ENCODE measurements around the gene KRTAP17-1. TPM values are rescaled to one million over a fixed set of nuclear protein-coding genes. Genes with fewer than 3 reads are reported as not detected.
A peak's percentile ranks its signal among the peaks of the same experiment; 100 is the strongest.
"Not testable (repeated sequence)": the region's sequence is repeated elsewhere in the genome, so short reads cannot be mapped to it uniquely, and the experiment has no call there.

The KRTAP17-1 gene
- total RNA-seq: not detected

GRCh38 chr17:41315204-41315794, at the start of gene KRTAP17-1:
KRTAP17-1 (minus strand) TSS chr17:41315710; CDS start chr17:41315650, 60 bp downstream.
- H3K27ac Mint-ChIP-seq: no peak within 1 kb of the TSS
- H3K9me3 Mint-ChIP-seq: peaks cover 8 to 11% of the 10 kb centered on the region in 2 donors
- ATAC-seq (no peak), DNase-seq (ENCODE audit: low spot score in 2 of 2) (no peak)
- H3K36me3 Mint-ChIP-seq: peaks cover 8 to 14% of the 10 kb centered on the region in 2 donors

GRCh38 chr17:41363881-41364280, 48.4 kb upstream of the KRTAP17-1 start:
- Mint-ChIP-seq H3K36me3 (no peaks in the 10 kb centered on the region), H3K9me3 (peaks cover 0 to 4% of the 10 kb centered on the region in 2 donors), H3K27ac (no peak overlapping the region)
- no peak for ATAC-seq
- no peak for DNase-seq (ENCODE audit: low spot score in 2 of 2)

GRCh38 chr17:41360296-41360995, 44.9 kb upstream of the KRTAP17-1 start:
- H3K36me3 Mint-ChIP-seq: no peaks in the 10 kb centered on the region
- H3K9me3 Mint-ChIP-seq: peaks cover 0 to 4% of the 10 kb centered on the region in 2 donors
- DNase-seq (ENCODE audit: low spot score in 2 of 2) (no peak), ATAC-seq (no peak)
- H3K27ac Mint-ChIP-seq: no peak overlapping the region

- no peak overlapping the region for H3K27ac Mint-ChIP-seq
- no peak for ATAC-seq
- H3K36me3 Mint-ChIP-seq: no peaks in the 10 kb centered on the region
- DNase-seq (ENCODE audit: low spot score in 2 of 2): no peak
- H3K9me3 Mint-ChIP-seq: peaks cover 0 to 4% of the 10 kb centered on the region in 2 donors
Measured at GRCh38 chr17:41354536-41354935, 39.0 kb upstream of the KRTAP17-1 start.

GRCh38 chr17:41352597-41353366, 37.3 kb upstream of the KRTAP17-1 start:
- DNase-seq (ENCODE audit: low spot score in 2 of 2) (no peak), ATAC-seq (no peak)
- Mint-ChIP-seq H3K27ac (no peak overlapping the region), H3K9me3 (peaks cover 0 to 4% of the 10 kb centered on the region in 2 donors), H3K36me3 (no peaks in the 10 kb centered on the region)

- Mint-ChIP-seq H3K9me3 (peaks cover 0 to 4% of the 10 kb centered on the region in 2 donors), H3K36me3 (no peaks in the 10 kb centered on the region), H3K27ac (no peak overlapping the region)
- ATAC-seq (no peak), DNase-seq (ENCODE audit: low spot score in 2 of 2) (no peak)
Measured at GRCh38 chr17:41351177-41351576, 35.7 kb upstream of the KRTAP17-1 start.

GRCh38 chr17:41350381-41350878, 34.9 kb upstream of the KRTAP17-1 start, which contains the start of gene KRT33A:
KRT33A (minus strand) TSS chr17:41350828; CDS start chr17:41350767, 61 bp downstream.
- ATAC-seq; H3K27ac Mint-ChIP-seq; H3K36me3 Mint-ChIP-seq; H3K9me3 Mint-ChIP-seq; DNase-seq (ENCODE audit: low spot score in 2 of 2): not testable (repeated sequence)

- Mint-ChIP-seq H3K9me3 (peaks cover 3 to 12% of the 10 kb centered on the region in 2 donors), H3K36me3 (peaks cover 4% of the 10 kb centered on the region in 2 donors), H3K27ac (no peak overlapping the region)
- DNase-seq (ENCODE audit: low spot score in 2 of 2): no peak
- no peak for ATAC-seq
Measured at GRCh38 chr17:41347869-41348760, 32.6 kb upstream of the KRTAP17-1 start.

GRCh38 chr17:41346421-41346820, 30.9 kb upstream of the KRTAP17-1 start:
- peaks cover 10 to 12% of the 10 kb centered on the region in 2 donors for H3K9me3 Mint-ChIP-seq
- not testable (repeated sequence) for ATAC-seq; H3K27ac Mint-ChIP-seq; DNase-seq (ENCODE audit: low spot score in 2 of 2)
- peaks cover 12 to 13% of the 10 kb centered on the region in 2 donors for H3K36me3 Mint-ChIP-seq

GRCh38 chr17:41345992-41346391, 30.5 kb upstream of the KRTAP17-1 start:
- ATAC-seq (no peak), DNase-seq (ENCODE audit: low spot score in 2 of 2) (no peak)
- Mint-ChIP-seq H3K27ac (no peak overlapping the region), H3K9me3 (peaks cover 10 to 12% of the 10 kb centered on the region in 2 donors), H3K36me3 (peaks cover 12 to 13% of the 10 kb centered on the region in 2 donors)

GRCh38 chr17:41343029-41343428, 27.5 kb upstream of the KRTAP17-1 start:
- no peak for ATAC-seq
- peak overlapping the region in 1 of 2 donors; percentile 22 for H3K27ac Mint-ChIP-seq
- H3K36me3 Mint-ChIP-seq: peaks cover 12 to 13% of the 10 kb centered on the region in 2 donors
- DNase-seq (ENCODE audit: low spot score in 2 of 2): no peak
- H3K9me3 Mint-ChIP-seq: peaks cover 10 to 12% of the 10 kb centered on the region in 2 donors

GRCh38 chr17:41340934-41341861, 25.7 kb upstream of the KRTAP17-1 start:
- H3K36me3 Mint-ChIP-seq: peaks cover 12 to 13% of the 10 kb centered on the region in 2 donors
- DNase-seq (ENCODE audit: low spot score in 2 of 2) (peak in 1 of 2 donors; percentile 48), ATAC-seq (peak; percentile 78 to 80)
- peaks cover 10 to 12% of the 10 kb centered on the region in 2 donors for H3K9me3 Mint-ChIP-seq
- peak overlapping the region; percentile 81 to 95 for H3K27ac Mint-ChIP-seq

- DNase-seq (ENCODE audit: low spot score in 2 of 2) (no peak), ATAC-seq (no peak)
- H3K36me3 Mint-ChIP-seq: peaks cover 12 to 13% of the 10 kb centered on the region in 2 donors
- peaks cover 10 to 12% of the 10 kb centered on the region in 2 donors for H3K9me3 Mint-ChIP-seq
- peak overlapping the region; percentile 81 to 95 for H3K27ac Mint-ChIP-seq
Measured at GRCh38 chr17:41340494-41340893, 25.0 kb upstream of the KRTAP17-1 start.

- Mint-ChIP-seq H3K36me3 (peaks cover 12 to 13% of the 10 kb centered on the region in 2 donors), H3K27ac (peak overlapping the region; percentile 69 to 81), H3K9me3 (peaks cover 10 to 12% of the 10 kb centered on the region in 2 donors)
- ATAC-seq (no peak), DNase-seq (ENCODE audit: low spot score in 2 of 2) (no peak)
Measured at GRCh38 chr17:41339571-41340172, 24.2 kb upstream of the KRTAP17-1 start.

Measured in activated naive CD4-positive, alpha-beta T cell treated with anti-CD3 and anti-CD28 coated beads, Interleukin-2, amount 50 U/mL, for 72 hours (primary cell).